HuH-7 (cell line): ENCODE results near the gene ZBED1.
"Not testable (repeated sequence)": the region's sequence is repeated elsewhere in the genome, so short reads cannot be mapped to it uniquely, and the experiment has no call there.

Experiments
- DNase-seq: peaks from one replicate; pipeline ENCODE4 v3.0.0; 2011; ENCODE audit warnings: low spot score

ZBED1 gene

DNA sequence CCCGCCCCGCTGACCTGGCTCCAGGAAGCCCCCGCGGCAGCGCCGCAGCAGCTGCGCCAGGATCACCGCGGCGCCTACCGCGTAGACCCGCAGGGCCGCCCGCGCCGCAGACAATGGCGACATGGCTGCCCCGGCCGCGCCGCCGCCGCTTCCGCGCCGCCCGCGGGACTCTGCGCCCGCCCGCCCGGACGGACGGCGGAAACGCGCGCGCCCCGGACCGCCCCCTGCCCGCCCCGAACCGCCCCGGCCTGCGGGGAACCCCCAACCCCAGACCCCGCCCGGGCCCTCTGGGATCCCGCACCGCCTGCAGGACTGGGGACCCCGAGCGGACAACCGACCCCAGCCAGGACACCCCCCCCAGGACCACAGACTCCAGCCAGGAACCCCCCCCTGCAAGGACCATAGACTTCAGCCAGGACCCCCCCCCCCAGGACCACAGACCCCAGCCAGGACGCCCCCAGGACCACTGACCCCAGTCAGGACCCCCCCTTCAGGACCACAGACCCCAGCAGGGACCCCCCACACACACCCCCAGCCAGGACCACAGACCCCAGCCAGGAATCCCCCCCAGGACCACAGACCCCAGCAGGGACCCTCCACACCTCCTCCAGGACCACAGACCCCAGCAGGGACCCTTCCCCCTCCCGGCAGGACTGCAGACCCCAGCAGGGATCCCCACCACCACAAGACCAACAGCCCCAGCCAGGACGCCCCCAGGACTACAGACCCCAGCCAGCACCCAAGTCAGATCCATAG is at the start of gene ZBED1, which contains the start of gene DHRSX:
Gene ZBED1 (minus strand): TSS at position 174 of the 756 bp plus-strand sequence. CDS start 10,257 bp downstream, outside the sequence.
Gene DHRSX (minus strand): TSS at position 174 of the 756 bp plus-strand sequence. CDS start 51 bp downstream, at position 123.
- no peak for DNase-seq

- DNase-seq = no peak
These were observed 49.1 kb upstream of the ZBED1 start for GRCh38 chrX:2549876-2550275.

DNA sequence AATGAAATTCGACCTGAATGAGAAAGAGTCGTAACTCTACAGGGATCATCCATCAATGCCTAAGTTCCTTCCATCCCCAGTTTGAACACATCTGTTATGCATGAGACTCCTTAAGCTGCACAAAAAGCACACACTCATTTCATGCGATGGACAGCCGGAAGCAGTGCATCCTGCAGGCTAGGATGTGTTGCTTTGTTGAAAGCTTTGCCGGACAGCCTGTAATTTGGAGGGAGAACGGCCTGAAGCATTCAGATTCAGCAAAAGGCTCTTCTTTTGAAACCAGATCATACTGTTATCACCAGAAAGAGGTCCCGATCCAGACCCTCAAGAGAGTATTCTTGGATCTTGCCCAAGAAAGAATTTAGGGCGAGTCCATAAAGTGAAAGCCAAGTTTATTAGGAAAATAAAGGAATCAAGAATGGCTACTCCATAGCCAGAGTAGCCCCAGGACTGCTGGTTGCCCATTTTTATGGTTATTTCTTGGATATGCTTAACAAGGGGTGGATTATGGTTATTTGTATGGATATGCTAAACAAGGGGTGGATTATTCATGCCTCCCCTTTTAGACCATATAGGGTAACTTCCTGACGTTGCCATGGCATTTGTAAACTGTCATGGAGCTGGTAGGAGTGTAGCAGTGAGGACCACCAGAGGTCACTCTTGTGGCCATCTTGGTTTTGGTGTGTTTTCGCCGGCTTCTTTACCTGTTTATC is 48.1 kb upstream of the ZBED1 start:
- DNase-seq = no peak

GRCh38 chrX:2547736-2548135 is 47.0 kb upstream of the ZBED1 start:
- no peak for DNase-seq

DNA sequence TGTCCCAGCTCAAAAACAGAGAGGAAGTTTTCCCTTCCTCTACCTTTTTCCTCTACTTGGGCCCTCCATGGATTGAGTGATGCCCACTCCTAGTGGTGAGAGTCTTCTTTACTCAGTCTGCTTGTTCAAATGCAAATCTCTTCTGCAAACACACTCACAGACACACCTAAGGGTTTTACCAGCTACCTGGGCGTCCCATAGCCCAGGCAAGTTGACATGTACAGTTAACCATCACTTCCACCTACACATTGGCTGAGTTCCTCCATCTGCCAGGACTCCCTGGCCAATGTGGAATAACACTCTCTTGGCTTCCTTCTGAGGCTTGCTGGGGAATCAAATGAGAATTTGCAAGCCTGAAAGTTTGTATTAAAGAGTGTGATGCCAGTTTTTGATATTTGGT is 45.7 kb upstream of the ZBED1 start:
- DNase-seq = no peak

DNA sequence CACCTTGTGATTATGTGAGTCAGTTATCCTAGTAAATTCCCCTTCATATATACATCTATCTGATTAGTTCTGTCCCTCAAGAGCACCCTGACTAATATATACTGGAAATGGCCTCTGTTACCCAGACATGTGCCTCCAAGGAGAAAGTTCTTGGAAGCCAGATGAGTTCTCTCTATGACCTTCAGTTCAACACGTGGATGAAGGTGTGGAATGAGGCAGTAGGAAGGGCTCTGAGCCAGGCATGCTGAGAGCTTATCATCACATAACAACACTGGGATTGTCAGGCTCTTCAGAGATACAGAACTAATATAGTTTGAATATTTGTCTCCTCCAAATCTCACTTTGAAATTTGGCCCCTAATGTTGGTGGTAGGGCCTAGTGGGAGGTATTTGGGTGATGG is 44.4 kb upstream of the ZBED1 start:
- DNase-seq = no peak

- DNase-seq = no peak
These were observed 42.2 kb upstream of the ZBED1 start for GRCh38 chrX:2542826-2543521.

DNA sequence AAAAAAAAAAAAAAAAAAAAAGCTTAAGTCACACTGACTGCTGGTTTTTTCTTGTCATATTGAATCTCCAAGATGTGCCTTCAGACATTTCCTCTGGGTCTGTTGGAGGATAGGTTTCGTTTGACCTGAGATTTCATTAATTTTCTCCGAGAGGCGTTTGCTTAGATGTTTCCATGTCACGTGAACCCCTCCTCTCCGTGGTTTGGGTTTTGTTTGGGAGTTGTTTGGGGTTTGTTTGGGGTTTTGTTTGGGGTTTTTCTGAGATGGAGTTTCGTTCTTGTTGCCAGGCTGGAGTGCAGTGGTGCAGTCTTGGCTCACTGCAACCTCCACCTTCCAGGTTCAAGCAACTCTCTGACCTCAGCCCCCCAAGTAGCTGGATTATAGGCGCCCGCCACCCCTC is 40.8 kb upstream of the ZBED1 start:
- DNase-seq = no peak

DNA sequence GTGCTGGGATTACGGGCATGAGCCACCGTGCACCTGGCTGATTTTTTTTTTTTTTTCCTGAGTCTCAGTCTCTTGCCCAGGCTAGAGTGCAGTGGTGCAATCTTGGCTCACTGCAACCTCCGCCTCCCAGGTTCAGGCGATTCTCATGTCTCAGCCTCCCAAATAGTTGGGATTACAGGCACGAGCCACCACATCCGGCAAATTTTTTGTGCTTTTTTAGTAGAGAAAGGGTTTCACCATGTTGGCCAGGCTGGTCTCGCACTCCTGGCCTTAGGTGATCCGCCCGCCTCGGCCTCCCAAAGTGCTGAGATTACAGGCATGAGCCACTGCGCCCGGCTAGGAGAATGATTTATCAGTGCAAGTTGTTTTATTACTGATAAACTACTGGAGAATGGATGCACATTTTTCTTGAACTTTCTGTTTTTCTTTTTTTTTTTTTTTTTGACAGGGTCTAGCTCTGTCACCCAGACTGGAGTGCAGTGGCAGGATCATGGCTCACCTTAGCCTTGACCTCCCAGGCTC is 39.7 kb upstream of the ZBED1 start:
- no peak for DNase-seq

- DNase-seq = no peak
These were observed 38.8 kb upstream of the ZBED1 start for GRCh38 chrX:2539586-2539985.

GRCh38 chrX:2538031-2538757 is 37.4 kb upstream of the ZBED1 start:
- no peak for DNase-seq

- DNase-seq = no peak
These were observed 36.2 kb upstream of the ZBED1 start for GRCh38 chrX:2536974-2537373.

GRCh38 chrX:2536141-2536540 is 35.4 kb upstream of the ZBED1 start:
- no peak for DNase-seq

- not testable (repeated sequence) for DNase-seq
These were observed 33.7 kb upstream of the ZBED1 start for GRCh38 chrX:2534261-2535021.

- DNase-seq = no peak
These were observed 32.6 kb upstream of the ZBED1 start for GRCh38 chrX:2533424-2533823.

DNA sequence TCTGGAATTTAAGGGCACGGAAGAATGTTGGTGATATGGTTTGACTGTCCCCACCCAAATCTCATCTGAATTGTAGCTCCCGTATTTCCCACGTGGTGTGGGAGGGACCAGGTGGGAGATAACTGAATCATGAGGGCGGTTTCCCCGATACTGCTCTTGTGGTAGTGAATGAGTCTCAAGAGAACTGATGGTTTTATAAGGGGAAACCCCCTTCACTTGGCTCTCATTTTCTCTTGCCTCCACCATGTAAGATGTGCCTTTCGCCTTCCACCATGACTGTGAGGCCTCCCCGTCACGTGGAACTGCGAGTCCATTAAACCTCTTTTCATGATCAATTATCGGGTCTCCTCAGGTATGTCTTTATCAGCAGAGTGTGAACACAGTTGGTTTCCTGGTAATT is 25.6 kb upstream of the ZBED1 start:
- DNase-seq = no peak

DNA sequence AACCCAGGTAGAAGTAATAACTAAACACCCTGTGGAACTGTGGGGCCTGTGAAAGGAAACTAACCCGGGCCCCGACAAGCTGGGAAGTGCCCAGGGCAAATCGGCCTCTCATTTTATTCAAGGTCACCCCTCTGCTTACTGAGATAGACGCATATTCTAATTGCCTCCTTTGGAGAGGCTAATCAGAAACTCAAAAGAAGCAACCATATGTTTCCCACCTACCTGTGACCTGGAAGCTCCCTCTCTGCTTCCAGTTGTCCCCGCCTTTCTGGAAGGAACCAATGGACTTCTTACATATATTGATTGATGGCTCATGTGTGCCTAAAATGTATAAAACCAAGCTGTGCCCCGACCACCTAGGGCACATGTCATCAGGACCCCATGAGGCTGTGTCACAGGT is 23.1 kb upstream of the ZBED1 start:
- no peak for DNase-seq

GRCh38 chrX:2521927-2522386 is 21.2 kb upstream of the ZBED1 start:
- no peak for DNase-seq

GRCh38 chrX:2521092-2521926 is 20.5 kb upstream of the ZBED1 start:
- DNase-seq = no peak

GRCh38 chrX:2520539-2520938 is 19.8 kb upstream of the ZBED1 start:
- no peak for DNase-seq
